GM12878 (cell line): ENCODE measurements around the gene PSMC3IP. TPM values are rescaled to one million over a fixed set of nuclear protein-coding genes. Genes with fewer than 3 reads are reported as not detected.

Experiments
- ATAC-seq: fragments of 200-7000 bp; cut with Tn5 transposase; 3 replicates; pipeline ENCODE4 v1.9.1; 2020; ENCODE audit warnings: mild to moderate bottlenecking, moderate library complexity
- BruUV-seq: library from RNA; stranded (reverse); fragments of 400-500 nt; replicated peaks from 2 replicates; lab custom pipeline; 2021; lab: Mats Ljungman, UMichigan
- CTCF ChIA-PET: fragments of 300-600 bp; sonication (Branson Sonifier 250); formaldehyde crosslinking; extraction: SDS; loops from one replicate; lab custom pipeline; 2021; ENCODE audit warnings: inconsistent platforms; lab: Yijun Ruan, JAX
- POLR2A ChIA-PET: fragments of 350-600 bp; formaldehyde crosslinking; extraction: SDS; loops from one replicate; lab custom pipeline; 2021; ENCODE audit warnings: inconsistent platforms; lab: Charles Lee
- RAD21 ChIA-PET: fragments of 300-600 bp; sonication (Branson Sonifier 250); formaldehyde crosslinking; loops from one replicate; lab custom pipeline; 2023; ENCODE audit warnings: antibody characterized with exemption; ENCODE audit not compliant: unreplicated experiment; lab: Charles Lee
- SMC1A ChIA-PET: fragments of 300-600 bp; sonication (Branson Sonifier 250); formaldehyde crosslinking; loops from one replicate; lab custom pipeline; 2023; ENCODE audit not compliant: unreplicated experiment, uncharacterized antibody; lab: Charles Lee
- DNase-seq: peaks from one replicate; pipeline ENCODE4 v3.0.0-alpha.2; 2011; ENCODE audit warnings: low read depth, low spot score
- FAIRE-seq: peaks from 3 replicates; lab custom pipeline; 2011; peaks lifted over from hg19 to GRCh38; lab: Jason Lieb, UNC
- H2AFZ ChIP-seq: 2 replicates; pipeline ENCODE4 v1.6.0; 2011; ENCODE audit warnings: low read depth, low read length, control low read depth; ENCODE audit not compliant: control insufficient read depth
- H3K27ac ChIP-seq: 2 replicates; pipeline ENCODE4 v1.5.1; 2011; ENCODE audit warnings: control low read depth; ENCODE audit not compliant: control insufficient read depth, insufficient read depth
- H3K27me3 ChIP-seq, 2 experiments: replicated peaks in 1 of 2; 2 replicates each; pipeline versions ENCODE4 v1.6.0 to v1.6.1; 2011; ENCODE audit warnings: low read length in 1 of 2; ENCODE audit not compliant: control insufficient read depth in 2 of 2, insufficient read depth in 2 of 2
- H3K36me3 ChIP-seq, 2 experiments: 2 replicates each; pipeline ENCODE4 v1.5.1; 2011; ENCODE audit warnings: low read length in 1 of 2; ENCODE audit not compliant: control insufficient read depth in 2 of 2, insufficient read depth in 2 of 2
- H3K4me1 ChIP-seq: 2 replicates; pipeline ENCODE4 v1.6.1; 2011; ENCODE audit warnings: mild to moderate bottlenecking, low read length, moderate library complexity, mixed read lengths; ENCODE audit not compliant: control insufficient read depth, insufficient read depth
- H3K4me2 ChIP-seq: 2 replicates; pipeline ENCODE4 v1.6.0; 2011; ENCODE audit warnings: control low read depth; ENCODE audit not compliant: control insufficient read depth, insufficient read depth
- H3K4me3 ChIP-seq: fragments of 200-600 bp; sonication (generic); 2 replicates; pipeline ENCODE4 v1.5.1; 2016
- H3K79me2 ChIP-seq: 2 replicates; pipeline ENCODE4 v1.6.0; 2011; ENCODE audit warnings: low read length; ENCODE audit not compliant: control insufficient read depth, insufficient read depth
- H3K9ac ChIP-seq: 2 replicates; pipeline ENCODE4 v1.8.0; 2011; ENCODE audit warnings: low read length, control low read depth, mixed read lengths; ENCODE audit not compliant: control insufficient read depth, insufficient read depth
- H3K9me3 ChIP-seq: replicated peaks from 3 replicates; pipeline ENCODE4 v1.5.1; 2011; ENCODE audit warnings: mild to moderate bottlenecking, low read length; ENCODE audit not compliant: control insufficient read depth, insufficient read depth
- H4K20me1 ChIP-seq: 2 replicates; pipeline ENCODE4 v1.6.0; 2011; ENCODE audit not compliant: control insufficient read depth, insufficient read depth
- CHD2 ChIP-seq: IDR thresholded peaks from 2 replicates; pipeline ENCODE4 v1.6.1; 2011; ENCODE audit warnings: low read depth, low read length, improper control_type of control experiment, borderline replicate concordance
- NR2C1 ChIP-seq: fragments of 450-650 bp; IDR thresholded peaks from 2 replicates; pipeline ENCODE4 v1.6.1; 2017; ENCODE audit warnings: antibody characterized with exemption, mild to moderate bottlenecking, moderate library complexity
- NR2C2 ChIP-seq: IDR thresholded peaks from 2 replicates; pipeline ENCODE4 v1.6.1; 2011; ENCODE audit warnings: borderline replicate concordance, low read depth; ENCODE audit not compliant: control insufficient read depth, insufficient read length
- PAX8 ChIP-seq: fragments of 450-650 bp; IDR thresholded peaks from 2 replicates; pipeline ENCODE4 v1.6.1; 2017; ENCODE audit warnings: mild to moderate bottlenecking, moderate library complexity
- RAD51 ChIP-seq: fragments of 450-650 bp; IDR thresholded peaks from 2 replicates; pipeline ENCODE4 v1.6.1; 2016; ENCODE audit warnings: moderate library complexity, mild to moderate bottlenecking, inconsistent platforms
- SMAD1 ChIP-seq: fragments of 450-650 bp; IDR thresholded peaks from 2 replicates; pipeline ENCODE4 v1.6.1; 2018; ENCODE audit warnings: mild to moderate bottlenecking, low read depth; ENCODE audit not compliant: partially characterized antibody
- ZNF274 ChIP-seq: IDR thresholded peaks from one replicate; pipeline ENCODE4 v1.8.0; 2011; ENCODE audit not compliant: insufficient read length, insufficient read depth
- ZNF622 ChIP-seq: fragments of 450-650 bp; IDR thresholded peaks from 2 replicates; pipeline ENCODE4 v1.6.1; 2017; ENCODE audit warnings: mild to moderate bottlenecking, inconsistent platforms
- ZZZ3 ChIP-seq: IDR thresholded peaks from 2 replicates; pipeline ENCODE4 v1.6.1; 2011; ENCODE audit warnings: low read depth; ENCODE audit not compliant: control insufficient read depth, insufficient read length
- WGBS: methylation state at CpG from one replicate; pipeline ENCODE4 v1.1.6; 2016; ENCODE audit warnings: low lambda C conversion rate; ENCODE audit not compliant: insufficient replicate concordance, insufficient coverage; ENCODE audit errors: missing lambda C conversion rate; 5-methylcytosine and 5-hydroxymethylcytosine counted together
- in situ Hi-C: fragments of 300-500 bp; cut with MboI; formaldehyde crosslinking; loops from 9 replicates; pipeline ENCODE4 v1.14.3; 2018; ENCODE audit warnings: mixed read lengths
- intact Hi-C: fragments of 100-400 bp; cut with micrococcal nuclease; formaldehyde crosslinking; loops from one replicate; pipeline ENCODE4 v1.14.2; 2022; ENCODE audit not compliant: unreplicated experiment
- polyA plus RNA-seq, 11 experiments: library from polyadenylated mRNA; depleted of rRNA in 4 of 11; unstranded in 6 of 11; stranded (reverse) in 5 of 11; fragments of >200 nt; fragmentation: Nextera tagmentation in 4 of 11; fragmentation: Illumina TruSeq in 1 of 11; extraction: Ambion mirVana in 4 of 11; extraction: Trizol in 1 of 11; gene quantifications; 1 replicate in 1 of 11; 2 replicates in 10 of 11; pipeline versions ENCODE4 v1.2.1 to v1.2.3, GENCODE V29; 2011 to 2016; ENCODE audit warnings: inconsistent platforms in 2 of 11, missing spikeins in 2 of 11, low read depth in 1 of 11
- total RNA-seq, 4 experiments: library from RNA; depleted of rRNA in 3 of 4; stranded (reverse); fragments of >200 nt in 3 of 4; fragmentation: Illumina TruSeq in 1 of 4; extraction: Trizol in 1 of 4; gene quantifications; 2 replicates each; pipeline versions ENCODE4 v1.2.1 to v1.2.3, GENCODE V29; 2013 to 2021
- TF ChIP-seq, protein P1 (sequence below): fragments of 450-650 bp; formaldehyde crosslinking; IDR thresholded peaks from 2 replicates; pipeline ENCODE4 v1.4.0; 2022; ENCODE audit warnings: mild to moderate bottlenecking, moderate library complexity
- TF ChIP-seq, protein P2 (sequence below): fragments of 450-650 bp; IDR thresholded peaks from 2 replicates; pipeline ENCODE4 v1.6.1; 2017; ENCODE audit warnings: mild to moderate bottlenecking, moderate library complexity
- TF ChIP-seq, protein P3 (sequence below): fragments of 450-650 bp; IDR thresholded peaks from 2 replicates; pipeline ENCODE4 v1.6.1; 2017; ENCODE audit warnings: mild to moderate bottlenecking

Gene PSMC3IP
- total and polyA plus RNA-seq, 10 of the 15 experiments (the other 5 are each of a cell fraction or from before 2014, with no cell fraction given) = 6.8 to 34.5 (median 17.7) TPM

DNA sequence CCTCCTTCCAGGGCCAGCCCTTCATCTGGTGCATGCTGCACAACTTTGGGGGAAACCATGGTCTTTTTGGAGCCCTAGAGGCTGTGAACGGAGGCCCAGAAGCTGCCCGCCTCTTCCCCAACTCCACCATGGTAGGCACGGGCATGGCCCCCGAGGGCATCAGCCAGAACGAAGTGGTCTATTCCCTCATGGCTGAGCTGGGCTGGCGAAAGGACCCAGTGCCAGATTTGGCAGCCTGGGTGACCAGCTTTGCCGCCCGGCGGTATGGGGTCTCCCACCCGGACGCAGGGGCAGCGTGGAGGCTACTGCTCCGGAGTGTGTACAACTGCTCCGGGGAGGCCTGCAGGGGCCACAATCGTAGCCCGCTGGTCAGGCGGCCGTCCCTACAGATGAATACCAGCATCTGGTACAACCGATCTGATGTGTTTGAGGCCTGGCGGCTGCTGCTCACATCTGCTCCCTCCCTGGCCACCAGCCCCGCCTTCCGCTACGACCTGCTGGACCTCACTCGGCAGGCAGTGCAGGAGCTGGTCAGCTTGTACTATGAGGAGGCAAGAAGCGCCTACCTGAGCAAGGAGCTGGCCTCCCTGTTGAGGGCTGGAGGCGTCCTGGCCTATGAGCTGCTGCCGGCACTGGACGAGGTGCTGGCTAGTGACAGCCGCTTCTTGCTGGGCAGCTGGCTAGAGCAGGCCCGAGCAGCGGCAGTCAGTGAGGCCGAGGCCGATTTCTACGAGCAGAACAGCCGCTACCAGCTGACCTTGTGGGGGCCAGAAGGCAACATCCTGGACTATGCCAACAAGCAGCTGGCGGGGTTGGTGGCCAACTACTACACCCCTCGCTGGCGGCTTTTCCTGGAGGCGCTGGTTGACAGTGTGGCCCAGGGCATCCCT, 34.1 kb downstream of the PSMC3IP start:
- CTCF ChIA-PET = no interaction called here

More for the DNA sequence above, 34.1 kb downstream of the PSMC3IP start:
- Histone ChIP-seq H3K27me3 (no peaks in the 10 kb centered on the region), H3K27ac (no peak overlapping the region), H3K9ac (no peak overlapping the region), H3K9me3 (no peaks in the 10 kb centered on the region), H3K4me1 (0 out of 2 replicates have a peak, but pooled peaks cover 3% of the 10 kb centered on the region), H2AFZ (no peak overlapping the region), H3K79me2 (no peaks in the 10 kb centered on the region), H3K4me2 (no peak overlapping the region), H3K36me3 (peaks cover 0 to 5% of the 10 kb centered on the region in 2 experiments; a peak in 3 of 4 replicates), H4K20me1 (no peaks in the 10 kb centered on the region), H3K4me3 (no peak overlapping the region)
- DNase-seq = no peak
- RAD21 ChIA-PET = interaction anchor here (1.2 kb wide), 1 partner anchor 11 kb away, joined by 3 read pairs; no protein-coding TSS in a partner anchor
- 96% methylated on average over 39 of the region's 39 CpGs for WGBS
- in situ Hi-C loops = no loop called here
- TF ChIP-seq CHD2 = no peak
- TF ChIP-seq, protein P1, sequence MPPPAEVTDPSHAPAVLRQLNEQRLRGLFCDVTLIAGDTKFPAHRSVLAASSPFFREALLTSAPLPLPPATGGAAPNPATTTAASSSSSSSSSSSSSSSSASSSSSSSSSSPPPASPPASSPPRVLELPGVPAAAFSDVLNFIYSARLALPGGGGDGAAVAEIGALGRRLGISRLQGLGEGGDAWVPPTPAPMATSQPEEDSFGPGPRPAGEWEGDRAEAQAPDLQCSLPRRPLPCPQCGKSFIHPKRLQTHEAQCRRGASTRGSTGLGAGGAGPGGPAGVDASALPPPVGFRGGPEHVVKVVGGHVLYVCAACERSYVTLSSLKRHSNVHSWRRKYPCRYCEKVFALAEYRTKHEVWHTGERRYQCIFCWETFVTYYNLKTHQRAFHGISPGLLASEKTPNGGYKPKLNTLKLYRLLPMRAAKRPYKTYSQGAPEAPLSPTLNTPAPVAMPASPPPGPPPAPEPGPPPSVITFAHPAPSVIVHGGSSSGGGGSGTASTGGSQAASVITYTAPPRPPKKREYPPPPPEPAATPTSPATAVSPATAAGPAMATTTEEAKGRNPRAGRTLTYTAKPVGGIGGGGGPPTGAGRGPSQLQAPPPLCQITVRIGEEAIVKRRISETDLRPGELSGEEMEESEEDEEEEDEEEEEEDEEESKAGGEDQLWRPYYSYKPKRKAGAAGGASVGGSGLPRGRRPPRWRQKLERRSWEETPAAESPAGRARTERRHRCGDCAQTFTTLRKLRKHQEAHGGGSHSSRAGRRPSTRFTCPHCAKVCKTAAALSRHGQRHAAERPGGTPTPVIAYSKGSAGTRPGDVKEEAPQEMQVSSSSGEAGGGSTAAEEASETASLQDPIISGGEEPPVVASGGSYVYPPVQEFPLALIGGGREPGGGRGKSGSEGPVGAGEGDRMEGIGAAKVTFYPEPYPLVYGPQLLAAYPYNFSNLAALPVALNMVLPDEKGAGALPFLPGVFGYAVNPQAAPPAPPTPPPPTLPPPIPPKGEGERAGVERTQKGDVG = no peak
- no peak for TF ChIP-seq RAD51
- TF ChIP-seq SMAD1 = no peak
- TF ChIP-seq, protein P2, sequence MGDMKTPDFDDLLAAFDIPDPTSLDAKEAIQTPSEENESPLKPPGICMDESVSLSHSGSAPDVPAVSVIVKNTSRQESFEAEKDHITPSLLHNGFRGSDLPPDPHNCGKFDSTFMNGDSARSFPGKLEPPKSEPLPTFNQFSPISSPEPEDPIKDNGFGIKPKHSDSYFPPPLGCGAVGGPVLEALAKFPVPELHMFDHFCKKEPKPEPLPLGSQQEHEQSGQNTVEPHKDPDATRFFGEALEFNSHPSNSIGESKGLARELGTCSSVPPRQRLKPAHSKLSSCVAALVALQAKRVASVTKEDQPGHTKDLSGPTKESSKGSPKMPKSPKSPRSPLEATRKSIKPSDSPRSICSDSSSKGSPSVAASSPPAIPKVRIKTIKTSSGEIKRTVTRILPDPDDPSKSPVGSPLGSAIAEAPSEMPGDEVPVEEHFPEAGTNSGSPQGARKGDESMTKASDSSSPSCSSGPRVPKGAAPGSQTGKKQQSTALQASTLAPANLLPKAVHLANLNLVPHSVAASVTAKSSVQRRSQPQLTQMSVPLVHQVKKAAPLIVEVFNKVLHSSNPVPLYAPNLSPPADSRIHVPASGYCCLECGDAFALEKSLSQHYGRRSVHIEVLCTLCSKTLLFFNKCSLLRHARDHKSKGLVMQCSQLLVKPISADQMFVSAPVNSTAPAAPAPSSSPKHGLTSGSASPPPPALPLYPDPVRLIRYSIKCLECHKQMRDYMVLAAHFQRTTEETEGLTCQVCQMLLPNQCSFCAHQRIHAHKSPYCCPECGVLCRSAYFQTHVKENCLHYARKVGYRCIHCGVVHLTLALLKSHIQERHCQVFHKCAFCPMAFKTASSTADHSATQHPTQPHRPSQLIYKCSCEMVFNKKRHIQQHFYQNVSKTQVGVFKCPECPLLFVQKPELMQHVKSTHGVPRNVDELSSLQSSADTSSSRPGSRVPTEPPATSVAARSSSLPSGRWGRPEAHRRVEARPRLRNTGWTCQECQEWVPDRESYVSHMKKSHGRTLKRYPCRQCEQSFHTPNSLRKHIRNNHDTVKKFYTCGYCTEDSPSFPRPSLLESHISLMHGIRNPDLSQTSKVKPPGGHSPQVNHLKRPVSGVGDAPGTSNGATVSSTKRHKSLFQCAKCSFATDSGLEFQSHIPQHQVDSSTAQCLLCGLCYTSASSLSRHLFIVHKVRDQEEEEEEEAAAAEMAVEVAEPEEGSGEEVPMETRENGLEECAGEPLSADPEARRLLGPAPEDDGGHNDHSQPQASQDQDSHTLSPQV = no peak
- TF ChIP-seq ZNF274 = no peak
- TF ChIP-seq ZNF622 = no peak
- no peak for TF ChIP-seq NR2C1
- TF ChIP-seq ZZZ3 = no peak
- TF ChIP-seq, protein P3, sequence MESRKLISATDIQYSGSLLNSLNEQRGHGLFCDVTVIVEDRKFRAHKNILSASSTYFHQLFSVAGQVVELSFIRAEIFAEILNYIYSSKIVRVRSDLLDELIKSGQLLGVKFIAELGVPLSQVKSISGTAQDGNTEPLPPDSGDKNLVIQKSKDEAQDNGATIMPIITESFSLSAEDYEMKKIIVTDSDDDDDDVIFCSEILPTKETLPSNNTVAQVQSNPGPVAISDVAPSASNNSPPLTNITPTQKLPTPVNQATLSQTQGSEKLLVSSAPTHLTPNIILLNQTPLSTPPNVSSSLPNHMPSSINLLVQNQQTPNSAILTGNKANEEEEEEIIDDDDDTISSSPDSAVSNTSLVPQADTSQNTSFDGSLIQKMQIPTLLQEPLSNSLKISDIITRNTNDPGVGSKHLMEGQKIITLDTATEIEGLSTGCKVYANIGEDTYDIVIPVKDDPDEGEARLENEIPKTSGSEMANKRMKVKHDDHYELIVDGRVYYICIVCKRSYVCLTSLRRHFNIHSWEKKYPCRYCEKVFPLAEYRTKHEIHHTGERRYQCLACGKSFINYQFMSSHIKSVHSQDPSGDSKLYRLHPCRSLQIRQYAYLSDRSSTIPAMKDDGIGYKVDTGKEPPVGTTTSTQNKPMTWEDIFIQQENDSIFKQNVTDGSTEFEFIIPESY = no peak
- TF ChIP-seq NR2C2 = no peak
- TF ChIP-seq PAX8 = no peak
- intact Hi-C loops = no loop called here
- FAIRE-seq = no peak
- POLR2A ChIA-PET = no interaction called here
- no peak for ATAC-seq
- no TSS peak for BruUV-seq
- SMC1A ChIA-PET = no interaction called here
